Keratinocyte (primary cell): ENCODE results near the gene FAM107B. TPM values are rescaled to one million over a fixed set of nuclear protein-coding genes. Genes with fewer than 3 reads are reported as not detected.

ENCODE experiments used
- DNase-seq: peaks from one replicate; pipeline ENCODE4 v3.0.0-alpha.2; 2011; ENCODE audit warnings: low read depth, missing footprints, low spot score
- FAIRE-seq: peaks from 2 replicates; lab custom pipeline; 2011; peaks lifted over from hg19 to GRCh38; lab: Jason Lieb, UNC
- H2AFZ ChIP-seq: 2 replicates; pipeline ENCODE4 v1.6.0; 2012; ENCODE audit warnings: low read length, control low read depth, inconsistent platforms; ENCODE audit not compliant: control insufficient read depth
- H3K27ac ChIP-seq: 2 replicates; pipeline ENCODE4 v1.5.1; 2011; ENCODE audit warnings: low read length; ENCODE audit not compliant: control insufficient read depth, insufficient read depth
- H3K27me3 ChIP-seq: 3 replicates; pipeline ENCODE4 v1.6.0; 2011; ENCODE audit warnings: low read length; ENCODE audit not compliant: control insufficient read depth, insufficient read depth; ENCODE audit errors: extremely low read depth
- H3K36me3 ChIP-seq, 2 experiments: 2 replicates in 1 of 2; 3 replicates in 1 of 2; pipeline ENCODE4 v1.5.1; 2011; ENCODE audit warnings: low read length in 2 of 2, mild to moderate bottlenecking in 1 of 2; ENCODE audit not compliant: control insufficient read depth in 2 of 2, insufficient read depth in 2 of 2; ENCODE audit errors: extremely low read depth in 1 of 2
- H3K4me1 ChIP-seq: 3 replicates; pipeline ENCODE4 v1.5.1; 2011; ENCODE audit warnings: low read length; ENCODE audit not compliant: control insufficient read depth, insufficient read depth; ENCODE audit errors: extremely low read depth
- H3K4me2 ChIP-seq: 3 replicates; pipeline ENCODE4 v1.6.0; 2011; ENCODE audit warnings: low read depth, low read length; ENCODE audit not compliant: control insufficient read depth, insufficient read depth; ENCODE audit errors: extremely low read depth
- H3K4me3 ChIP-seq, 3 experiments: fragments of 200-600 bp in 1 of 3; sonication (generic) in 1 of 3; 2 replicates in 2 of 3; 3 replicates in 1 of 3; pipeline ENCODE4 v1.5.1; 2011 to 2016; ENCODE audit warnings: low read length in 3 of 3, mild to moderate bottlenecking in 3 of 3, control low read depth in 2 of 3, inconsistent platforms in 1 of 3, low read depth in 1 of 3, mixed read lengths in 1 of 3, mixed run types in 1 of 3, moderate library complexity in 1 of 3; ENCODE audit not compliant: control insufficient read depth in 2 of 3, insufficient read depth in 2 of 3; ENCODE audit errors: extremely low read depth in 1 of 3
- H3K79me2 ChIP-seq: 2 replicates; pipeline ENCODE4 v1.6.0; 2012; ENCODE audit warnings: low read length; ENCODE audit not compliant: control insufficient read depth, insufficient read depth
- H3K9ac ChIP-seq: 3 replicates; pipeline ENCODE4 v1.6.0; 2011; ENCODE audit warnings: low read length; ENCODE audit not compliant: control insufficient read depth, insufficient read depth; ENCODE audit errors: extremely low read depth
- H3K9me1 ChIP-seq: 3 replicates; pipeline ENCODE4 v1.6.0; 2011; ENCODE audit warnings: low read length; ENCODE audit not compliant: control insufficient read depth, insufficient read depth; ENCODE audit errors: extremely low read depth
- H3K9me3 ChIP-seq: 2 replicates; pipeline ENCODE4 v1.5.1; 2012; ENCODE audit warnings: low read depth, low read length; ENCODE audit not compliant: control insufficient read depth
- H4K20me1 ChIP-seq: 3 replicates; pipeline ENCODE4 v1.6.0; 2011; ENCODE audit warnings: low read length; ENCODE audit not compliant: control insufficient read depth, insufficient read depth; ENCODE audit errors: extremely low read depth
- EZH2 ChIP-seq: IDR thresholded peaks from one replicate; pipeline ENCODE4 v1.6.1; 2012; ENCODE audit warnings: inconsistent platforms, mild to moderate bottlenecking, low read length, moderate library complexity
- dilution Hi-C: fragments of 300-500 bp; cut with MboI; formaldehyde crosslinking; loops from one replicate; pipeline ENCODE4 v1.7.0; 2020; ENCODE audit warnings: low sequenced_read_pairs; ENCODE audit not compliant: extremely low pct_ligation_motif_present
- polyA plus RNA-seq, 5 experiments: library from polyadenylated mRNA; depleted of rRNA in 3 of 5; stranded (reverse) in 3 of 5; stranded (forward) in 1 of 5; unstranded in 1 of 5; fragments of >200 nt; gene quantifications; 1 replicate in 1 of 5; 2 replicates in 3 of 5; 3 replicates in 1 of 5; pipeline versions ENCODE4 v1.2.1 to v1.2.3, GENCODE V29; 2011 to 2012; ENCODE audit warnings: missing spikeins in 2 of 5, low read depth in 1 of 5, low replicate concordance in 1 of 5
- TF ChIP-seq, protein P1 (sequence below), 3 experiments: IDR thresholded peaks in 1 of 3; conservative IDR thresholded peaks in 1 of 3; optimal IDR thresholded peaks in 1 of 3; 2 replicates in 2 of 3; 3 replicates in 1 of 3; pipeline versions ENCODE3 to v1.5.1; 2011; ENCODE audit warnings: low read length in 3 of 3, mild to moderate bottlenecking in 3 of 3, moderate library complexity in 2 of 3, control low read depth in 1 of 3, inconsistent platforms in 1 of 3; ENCODE audit not compliant: insufficient read depth in 2 of 3; ENCODE audit errors: extremely low read depth in 1 of 3

Gene FAM107B
- polyA plus RNA-seq, 1 donor (not counting 4 experiments of a cell fraction or from before 2014, with no cell fraction given): 8.7 TPM

DNA sequence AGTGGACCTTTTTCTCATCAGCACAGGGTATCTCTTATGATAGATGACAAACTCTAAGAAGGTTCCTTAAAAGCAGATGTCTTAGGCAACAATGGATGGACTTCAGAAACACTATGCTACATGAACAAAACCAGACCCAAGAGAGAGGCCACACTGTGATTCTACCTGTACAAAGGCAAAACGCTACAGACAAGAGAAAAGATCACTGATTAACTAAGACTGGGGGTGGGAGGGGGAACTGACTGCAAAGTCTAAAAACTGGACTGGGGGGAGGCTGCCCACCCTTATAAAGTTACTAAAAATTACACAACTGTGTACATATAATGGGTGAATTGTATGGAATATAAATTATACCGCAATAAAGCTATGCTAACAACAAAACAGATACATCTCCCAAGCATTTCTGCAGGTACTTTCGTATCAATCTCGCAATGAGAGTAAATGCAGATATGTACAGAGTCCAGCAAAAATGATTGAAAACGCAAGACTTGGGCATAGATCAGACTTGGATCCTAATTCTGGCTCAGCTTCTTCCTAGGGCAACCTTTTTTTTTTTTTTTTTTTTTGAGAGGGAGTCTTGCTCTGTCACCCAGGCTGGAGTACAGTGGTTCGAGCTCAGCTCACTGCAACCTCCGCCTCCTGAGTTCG is 179.7 kb downstream of the FAM107B start:
- peaks cover 14% of the 10 kb centered on the region for H3K4me1 ChIP-seq

DNA sequence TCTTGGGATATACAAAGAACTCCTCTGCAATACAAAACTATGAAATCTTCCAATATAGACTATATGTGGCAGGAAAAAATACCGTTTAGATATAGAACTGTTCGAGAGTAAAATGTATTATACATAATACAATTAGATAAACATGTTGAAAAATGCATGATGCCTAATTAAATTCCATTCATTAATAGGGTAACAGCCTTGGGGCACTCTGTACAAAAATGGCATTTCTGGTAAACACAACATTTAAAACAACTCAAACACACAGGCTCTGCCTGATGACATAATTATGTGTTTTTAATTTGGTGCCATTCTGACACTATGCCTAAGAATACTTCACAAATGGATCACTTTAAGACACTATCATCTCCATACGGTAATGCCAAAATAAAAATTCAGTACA is 180.9 kb downstream of the FAM107B start:
- Histone ChIP-seq H3K27ac (no peak overlapping the region), H3K9ac (no peak overlapping the region), H3K36me3 (peaks cover 0 to 13% of the 10 kb centered on the region in 2 experiments), H2AFZ (no peak overlapping the region), H3K4me2 (no peak overlapping the region), H3K9me3 (no peaks in the 10 kb centered on the region), H3K4me3 (no peak overlapping the region), H3K27me3 (no peaks in the 10 kb centered on the region), H3K79me2 (peaks cover 18% of the 10 kb centered on the region), H4K20me1 (no peaks in the 10 kb centered on the region), H3K9me1 (peaks cover 2% of the 10 kb centered on the region), H3K4me1 (peaks cover 14% of the 10 kb centered on the region)
- dilution Hi-C loops: no loop called here
- FAIRE-seq (no peak), DNase-seq (no peak)
- TF ChIP-seq EZH2: no peak
- TF ChIP-seq, protein P1, sequence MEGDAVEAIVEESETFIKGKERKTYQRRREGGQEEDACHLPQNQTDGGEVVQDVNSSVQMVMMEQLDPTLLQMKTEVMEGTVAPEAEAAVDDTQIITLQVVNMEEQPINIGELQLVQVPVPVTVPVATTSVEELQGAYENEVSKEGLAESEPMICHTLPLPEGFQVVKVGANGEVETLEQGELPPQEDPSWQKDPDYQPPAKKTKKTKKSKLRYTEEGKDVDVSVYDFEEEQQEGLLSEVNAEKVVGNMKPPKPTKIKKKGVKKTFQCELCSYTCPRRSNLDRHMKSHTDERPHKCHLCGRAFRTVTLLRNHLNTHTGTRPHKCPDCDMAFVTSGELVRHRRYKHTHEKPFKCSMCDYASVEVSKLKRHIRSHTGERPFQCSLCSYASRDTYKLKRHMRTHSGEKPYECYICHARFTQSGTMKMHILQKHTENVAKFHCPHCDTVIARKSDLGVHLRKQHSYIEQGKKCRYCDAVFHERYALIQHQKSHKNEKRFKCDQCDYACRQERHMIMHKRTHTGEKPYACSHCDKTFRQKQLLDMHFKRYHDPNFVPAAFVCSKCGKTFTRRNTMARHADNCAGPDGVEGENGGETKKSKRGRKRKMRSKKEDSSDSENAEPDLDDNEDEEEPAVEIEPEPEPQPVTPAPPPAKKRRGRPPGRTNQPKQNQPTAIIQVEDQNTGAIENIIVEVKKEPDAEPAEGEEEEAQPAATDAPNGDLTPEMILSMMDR (optimal IDR thresholded peaks at IDR 0.05 in 1 of 3, IDR thresholded peaks at IDR 0.05 in 1 of 3, conservative IDR thresholded peaks at IDR 0.05 in 1 of 3; ENCODE audit: extremely low read depth in 1 of 3, insufficient read depth in 2 of 3, low read length in 3 of 3): no peak

More for the DNA sequence above, 179.7 kb downstream of the FAM107B start:
- H4K20me1 ChIP-seq: no peaks in the 10 kb centered on the region
- H3K36me3 ChIP-seq: peaks cover 0 to 15% of the 10 kb centered on the region in 2 experiments
- no peak for TF ChIP-seq EZH2
- TF ChIP-seq, protein P1 (optimal IDR thresholded peaks at IDR 0.05 in 1 of 3, IDR thresholded peaks at IDR 0.05 in 1 of 3, conservative IDR thresholded peaks at IDR 0.05 in 1 of 3; ENCODE audit: extremely low read depth in 1 of 3, insufficient read depth in 2 of 3, low read length in 3 of 3): no peak
- H3K9ac ChIP-seq: no peak overlapping the region
- DNase-seq (no peak), FAIRE-seq (no peak)
- H2AFZ ChIP-seq: no peak overlapping the region
- no peak overlapping the region for H3K4me2 ChIP-seq
- no peak overlapping the region for H3K4me3 ChIP-seq
- H3K79me2 ChIP-seq: peaks cover 19% of the 10 kb centered on the region
- H3K27me3 ChIP-seq: no peaks in the 10 kb centered on the region
- H3K9me3 ChIP-seq: no peaks in the 10 kb centered on the region
- dilution Hi-C loops: no loop called here
- H3K9me1 ChIP-seq: peaks cover 2% of the 10 kb centered on the region
- no peak overlapping the region for H3K27ac ChIP-seq
